ENCODE results near the gene EPAS1. TPM values are rescaled to one million over a fixed set of nuclear protein-coding genes. Genes with fewer than 3 reads are reported as not detected.

The EPAS1 gene
- total RNA-seq, 1 donor from 2014 or later, result 205 TPM

DNA sequence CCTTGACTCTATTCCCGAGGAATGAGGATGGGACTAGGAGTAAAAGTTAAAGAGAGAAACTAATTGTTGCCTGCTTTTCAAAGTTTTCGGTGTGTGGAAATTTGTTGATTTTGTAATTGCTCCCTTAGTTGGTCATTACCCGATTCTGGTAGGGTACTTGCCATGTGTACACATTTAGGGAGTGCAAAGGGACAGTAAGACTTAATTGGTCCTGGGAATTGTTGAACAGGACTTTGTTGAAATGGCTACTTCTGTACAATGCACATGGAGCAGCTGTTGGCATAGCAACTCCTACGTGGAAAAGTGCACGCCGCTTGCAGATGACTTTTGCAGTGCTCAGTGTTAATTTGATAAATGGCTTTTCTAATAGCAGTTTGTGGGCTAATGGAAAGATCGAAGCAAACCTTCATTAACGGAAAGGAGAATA, 22.9 kb downstream of the EPAS1 start:
- Histone ChIP-seq H3K27ac (replicated peaks) (peak overlapping the region; percentile 99), H3K4me3 (peak overlapping the region; percentile 11), H3K4me1 (peaks cover 100% of the 10 kb centered on the region), H3K36me3 (peaks cover 2% of the 10 kb centered on the region), H3K27me3 (ENCODE audit: low read depth) (no peaks in the 10 kb centered on the region), H3K9me3 (replicated peaks) (no peaks in the 10 kb centered on the region)
- no peak for DNase-seq
- no peak for TF ChIP-seq CTCF (IDR thresholded peaks at IDR 0.05; ENCODE audit: borderline replicate concordance)
- intact Hi-C loops (cut with micrococcal nuclease), result no loop called here

- no peak for DNase-seq
- Histone ChIP-seq H3K4me1 (peaks cover 100% of the 10 kb centered on the region), H3K27me3 (ENCODE audit: low read depth) (no peaks in the 10 kb centered on the region), H3K27ac (replicated peaks) (peak overlapping the region; percentile 17), H3K4me3 (no peak overlapping the region), H3K9me3 (replicated peaks) (no peaks in the 10 kb centered on the region), H3K36me3 (no peaks in the 10 kb centered on the region)
- no peak for TF ChIP-seq CTCF (IDR thresholded peaks at IDR 0.05; ENCODE audit: borderline replicate concordance)
- intact Hi-C loops (cut with micrococcal nuclease), result no loop called here
Measured at GRCh38 chr2:46323730-46324129, 26.5 kb downstream of the EPAS1 start.

DNA sequence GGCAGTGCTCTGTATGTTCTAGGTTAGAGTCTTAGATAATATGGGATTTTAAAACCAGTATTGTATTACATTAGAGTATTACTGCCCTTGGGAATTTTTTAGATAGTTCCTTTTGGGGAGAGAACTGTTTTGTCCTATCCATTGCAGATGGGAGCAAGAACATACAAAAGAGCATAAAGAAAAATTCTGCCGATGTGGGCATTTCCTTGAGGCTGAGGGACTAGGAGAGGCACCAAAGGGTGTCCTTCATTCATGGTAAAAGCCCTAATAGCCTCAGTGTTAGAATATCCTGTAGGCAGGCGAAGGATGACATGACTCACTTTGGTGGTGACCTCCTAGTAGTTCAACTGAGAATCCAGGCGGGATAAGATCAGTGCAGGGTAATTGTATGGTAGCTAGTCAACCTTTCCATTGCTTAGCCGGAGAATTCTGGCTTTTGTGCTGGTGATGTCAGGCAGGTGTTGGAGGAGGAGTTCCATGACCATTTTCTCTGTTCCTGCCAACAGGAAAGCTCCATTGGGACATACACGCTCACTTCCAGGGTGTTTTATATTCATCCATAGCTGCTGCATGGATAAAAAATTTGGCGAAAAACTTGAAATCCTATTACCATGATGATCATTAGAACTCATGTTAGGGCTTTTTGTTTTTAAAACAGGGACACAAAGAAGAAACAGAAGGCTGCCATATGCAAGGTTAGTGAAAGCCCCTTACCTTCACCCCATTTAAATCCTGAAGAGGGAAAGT, 28.1 kb downstream of the EPAS1 start:
- H3K27ac ChIP-seq (replicated peaks), result peak overlapping the region; percentile 87
- no peak for DNase-seq
- H3K9me3 ChIP-seq (replicated peaks), result no peaks in the 10 kb centered on the region
- H3K4me1 ChIP-seq, result peaks cover 100% of the 10 kb centered on the region
- no peaks in the 10 kb centered on the region for H3K36me3 ChIP-seq
- H3K4me3 ChIP-seq, result no peak overlapping the region
- intact Hi-C loops (cut with micrococcal nuclease), result no loop called here
- H3K27me3 ChIP-seq (ENCODE audit: low read depth), result no peaks in the 10 kb centered on the region
- TF ChIP-seq CTCF (IDR thresholded peaks at IDR 0.05; ENCODE audit: borderline replicate concordance), result no peak

- Histone ChIP-seq H3K4me3 (no peak overlapping the region), H3K36me3 (no peaks in the 10 kb centered on the region), H3K27me3 (ENCODE audit: low read depth) (no peaks in the 10 kb centered on the region), H3K4me1 (peaks cover 100% of the 10 kb centered on the region), H3K9me3 (replicated peaks) (no peaks in the 10 kb centered on the region), H3K27ac (replicated peaks) (peak overlapping the region; percentile 87)
- no peak for DNase-seq
- no peak for TF ChIP-seq CTCF (IDR thresholded peaks at IDR 0.05; ENCODE audit: borderline replicate concordance)
- intact Hi-C loops (cut with micrococcal nuclease), result no loop called here
Measured at GRCh38 chr2:46326231-46326980, 29.2 kb downstream of the EPAS1 start.

- H3K4me1 ChIP-seq, result peaks cover 100% of the 10 kb centered on the region
- H3K27ac ChIP-seq (replicated peaks), result peak overlapping the region; percentile 87
Measured at GRCh38 chr2:46327627-46328026, 30.4 kb downstream of the EPAS1 start.

More at GRCh38 chr2:46327627-46328026, 30.4 kb downstream of the EPAS1 start:
- DNase-seq, result no peak
- H3K9me3 ChIP-seq (replicated peaks), result no peaks in the 10 kb centered on the region
- no peak overlapping the region for H3K4me3 ChIP-seq
- H3K27me3 ChIP-seq (ENCODE audit: low read depth), result no peaks in the 10 kb centered on the region
- H3K36me3 ChIP-seq, result no peaks in the 10 kb centered on the region
- intact Hi-C loops (cut with micrococcal nuclease), result no loop called here
- peak; percentile 16 for TF ChIP-seq CTCF (IDR thresholded peaks at IDR 0.05; ENCODE audit: borderline replicate concordance)

All from left ventricle myocardium inferior (tissue), 1 donor.